Nephron (organoid): Measurements from ENCODE around the gene ISLR.

Experiments
- H3K27ac Mint-ChIP-seq, 3 experiments: 2 replicates each; pipeline ENCODE4 v1.8.0; 2020; ENCODE audit warnings: mixed read lengths in 3 of 3, mild to moderate bottlenecking in 2 of 3, moderate library complexity in 1 of 3
- H3K27me3 Mint-ChIP-seq: 2 replicates; pipeline ENCODE4 v1.8.0; 2021; ENCODE audit warnings: low read depth, mild to moderate bottlenecking, moderate library complexity, mixed read lengths
- H3K36me3 Mint-ChIP-seq: 2 replicates; pipeline ENCODE4 v1.8.0; 2020; ENCODE audit warnings: low read depth, mixed read lengths
- H3K4me1 Mint-ChIP-seq: 2 replicates; pipeline ENCODE4 v1.8.0; 2020; ENCODE audit warnings: mixed read lengths
- H3K4me3 Mint-ChIP-seq, 3 experiments: 2 replicates each; pipeline ENCODE4 v1.8.0; 2020; ENCODE audit warnings: mild to moderate bottlenecking in 3 of 3, mixed read lengths in 3 of 3, moderate library complexity in 2 of 3
- H3K9me3 Mint-ChIP-seq: 2 replicates; pipeline ENCODE4 v1.8.0; 2020; ENCODE audit warnings: mixed read lengths
- TF ChIP-seq, protein P1 (sequence below), 3 experiments: fragments of 200-600 bp; sonication (generic); IDR thresholded peaks; one replicate each; pipeline ENCODE4 v1.5.0; 2021; ENCODE audit warnings: antibody characterized with exemption in 3 of 3; ENCODE audit not compliant: unreplicated experiment in 3 of 3

ISLR gene

DNA sequence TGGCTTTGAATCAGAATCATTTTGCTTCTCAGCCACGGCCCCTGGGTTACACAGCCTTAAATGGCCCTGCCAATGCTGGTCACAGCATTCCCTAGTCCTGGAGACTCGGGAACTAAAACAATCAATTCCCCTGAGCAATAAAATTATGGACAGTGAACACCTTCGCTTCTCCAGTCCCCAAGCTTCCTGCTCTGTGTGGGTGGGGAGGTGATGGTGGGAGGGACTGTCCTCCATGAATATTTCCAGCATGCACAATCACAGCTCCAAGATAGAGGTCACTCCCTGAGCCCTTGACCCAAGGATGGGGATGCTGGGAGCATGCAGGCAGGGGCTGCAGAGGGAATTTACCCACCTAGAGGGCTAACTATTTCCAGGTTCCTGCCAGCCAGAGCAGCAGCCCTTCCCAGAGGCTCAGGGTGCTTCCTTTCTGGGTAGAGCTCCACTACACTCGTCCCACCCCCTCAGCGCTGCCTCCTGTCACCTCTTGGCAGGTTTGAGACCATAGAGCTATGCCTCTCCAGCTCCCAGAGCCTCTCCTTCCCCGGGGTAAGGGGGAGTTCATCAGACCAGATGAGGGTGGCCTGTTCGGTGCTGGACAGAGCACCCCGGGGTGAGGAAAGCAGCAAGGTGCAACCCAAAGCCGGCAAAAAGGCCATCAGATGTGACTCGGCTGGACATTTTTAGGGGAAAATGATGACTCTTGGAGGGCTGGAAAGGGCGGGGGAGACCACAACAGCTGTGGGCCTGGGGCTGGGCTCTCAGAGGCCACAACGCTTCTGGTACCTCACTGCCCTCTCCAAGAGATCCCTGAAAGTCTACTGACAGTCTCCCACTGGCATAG, 48.1 kb downstream of the ISLR start:
- Mint-ChIP-seq H3K27ac (peak overlapping the region; percentile 88 to 95 (median 89)), H3K4me1 (peaks cover 79% of the 10 kb centered on the region), H3K36me3 (no peaks in the 10 kb centered on the region), H3K9me3 (no peaks in the 10 kb centered on the region), H3K4me3 (peak overlapping the region in 1 of 3 experiments; percentile 8), H3K27me3 (peaks cover 6% of the 10 kb centered on the region)
- TF ChIP-seq, protein P1, sequence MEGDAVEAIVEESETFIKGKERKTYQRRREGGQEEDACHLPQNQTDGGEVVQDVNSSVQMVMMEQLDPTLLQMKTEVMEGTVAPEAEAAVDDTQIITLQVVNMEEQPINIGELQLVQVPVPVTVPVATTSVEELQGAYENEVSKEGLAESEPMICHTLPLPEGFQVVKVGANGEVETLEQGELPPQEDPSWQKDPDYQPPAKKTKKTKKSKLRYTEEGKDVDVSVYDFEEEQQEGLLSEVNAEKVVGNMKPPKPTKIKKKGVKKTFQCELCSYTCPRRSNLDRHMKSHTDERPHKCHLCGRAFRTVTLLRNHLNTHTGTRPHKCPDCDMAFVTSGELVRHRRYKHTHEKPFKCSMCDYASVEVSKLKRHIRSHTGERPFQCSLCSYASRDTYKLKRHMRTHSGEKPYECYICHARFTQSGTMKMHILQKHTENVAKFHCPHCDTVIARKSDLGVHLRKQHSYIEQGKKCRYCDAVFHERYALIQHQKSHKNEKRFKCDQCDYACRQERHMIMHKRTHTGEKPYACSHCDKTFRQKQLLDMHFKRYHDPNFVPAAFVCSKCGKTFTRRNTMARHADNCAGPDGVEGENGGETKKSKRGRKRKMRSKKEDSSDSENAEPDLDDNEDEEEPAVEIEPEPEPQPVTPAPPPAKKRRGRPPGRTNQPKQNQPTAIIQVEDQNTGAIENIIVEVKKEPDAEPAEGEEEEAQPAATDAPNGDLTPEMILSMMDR (IDR thresholded peaks at IDR 0.05; ENCODE audit: unreplicated experiment in 3 of 3): no peak

DNA sequence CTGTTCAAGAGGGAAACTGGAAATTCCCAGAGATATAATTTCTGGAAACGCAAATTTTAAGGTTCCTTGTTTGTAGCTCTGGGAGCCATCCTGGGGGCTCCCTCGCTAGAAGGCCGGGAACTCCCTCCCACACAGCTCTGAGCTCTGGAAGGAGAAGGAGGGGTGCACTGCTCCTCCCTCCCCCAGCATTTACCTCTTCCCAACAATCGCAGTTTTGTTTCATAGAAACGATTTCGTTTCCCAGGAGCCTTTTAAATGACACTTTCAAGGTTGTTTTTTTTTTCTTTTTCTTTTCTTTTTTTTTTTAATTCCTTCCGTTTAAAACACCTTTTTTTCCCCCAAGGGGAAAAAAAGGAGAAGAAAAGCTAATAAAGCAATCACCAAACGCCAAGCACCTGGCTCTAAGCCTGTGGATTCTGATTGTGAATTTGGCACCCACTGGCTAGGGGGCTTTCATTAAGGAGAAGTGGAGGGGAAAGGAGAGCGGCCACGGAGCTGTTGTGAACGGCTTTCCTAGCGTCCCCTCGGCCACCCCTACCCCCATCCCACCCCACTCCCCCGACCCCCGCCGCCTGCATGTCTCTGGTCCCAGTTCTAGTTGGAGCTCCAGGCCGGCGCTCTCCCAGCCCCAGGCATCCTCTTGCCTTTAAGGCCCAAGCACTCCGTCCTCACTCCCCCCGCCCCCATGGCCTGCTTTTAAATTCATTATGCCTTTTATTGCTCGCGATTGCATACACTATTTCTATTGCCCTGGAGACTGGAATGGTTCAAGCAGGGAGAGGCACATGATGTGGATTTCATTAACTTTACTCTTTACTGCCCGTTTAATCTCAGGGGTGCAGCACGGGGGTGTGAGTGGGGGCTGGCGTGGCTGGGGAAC, 49.0 kb downstream of the ISLR start:
- H3K4me1 Mint-ChIP-seq: peaks cover 80% of the 10 kb centered on the region
- no peaks in the 10 kb centered on the region for H3K9me3 Mint-ChIP-seq
- H3K27me3 Mint-ChIP-seq: peaks cover 12% of the 10 kb centered on the region
- peak overlapping the region; percentile 88 to 95 (median 89) for H3K27ac Mint-ChIP-seq
- peak overlapping the region in 2 of 3 experiments; percentile 47 to 54 for H3K4me3 Mint-ChIP-seq
- no peaks in the 10 kb centered on the region for H3K36me3 Mint-ChIP-seq
- TF ChIP-seq, protein P1 (IDR thresholded peaks at IDR 0.05; ENCODE audit: unreplicated experiment in 3 of 3): no peak

DNA sequence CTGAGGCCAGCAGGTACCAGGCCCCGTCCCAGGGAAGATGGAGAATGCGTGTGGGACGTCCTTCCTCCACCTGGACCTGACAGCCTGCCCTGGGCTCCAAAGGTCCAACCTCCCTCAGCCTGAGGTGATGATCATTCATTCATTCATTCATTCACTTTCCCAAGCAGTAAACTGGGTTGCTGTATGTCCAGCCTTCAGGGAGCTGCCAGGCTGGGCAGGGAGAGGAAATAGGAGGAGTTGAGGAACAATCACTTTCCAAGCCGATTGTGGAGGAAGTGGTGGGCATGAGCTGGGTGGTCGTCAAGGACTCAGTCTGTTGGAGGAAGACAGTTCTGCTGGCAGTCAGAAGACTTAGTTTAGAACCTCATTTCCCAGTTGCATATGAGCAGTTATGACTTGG, 52.4 kb downstream of the ISLR start:
- Mint-ChIP-seq H3K4me3 (no peak overlapping the region), H3K9me3 (no peaks in the 10 kb centered on the region), H3K27ac (peak overlapping the region in 1 of 3 experiments; percentile 55), H3K27me3 (peaks cover 12% of the 10 kb centered on the region), H3K4me1 (peaks cover 77% of the 10 kb centered on the region), H3K36me3 (no peaks in the 10 kb centered on the region)
- TF ChIP-seq, protein P1 (IDR thresholded peaks at IDR 0.05; ENCODE audit: unreplicated experiment in 3 of 3): no peak
